Sigmoid colon (tissue), 7 donors: Measurements from ENCODE around the gene NR2F1. TPM values are rescaled to one million over a fixed set of nuclear protein-coding genes. Genes with fewer than 3 reads are reported as not detected.

Source experiments
- DNase-seq: peaks from one replicate; pipeline ENCODE4 v3.0.0-alpha.2; 2019
- H3K27ac ChIP-seq, 4 donors: fragments of 200-600 bp; sonication (generic); one replicate each; pipeline ENCODE4 v1.5.1; 2016 to 2019; ENCODE audit warnings: mild to moderate bottlenecking in 1 of 4
- H3K27me3 ChIP-seq, 3 donors: fragments of 200-600 bp; sonication (generic); one replicate each; pipeline ENCODE4 v1.5.1; 2019; ENCODE audit warnings: mild to moderate bottlenecking in 1 of 3
- H3K36me3 ChIP-seq, 4 donors: fragments of 200-600 bp; sonication (generic); one replicate each; pipeline ENCODE4 v1.5.1; 2016 to 2019
- H3K4me1 ChIP-seq, 4 donors: fragments of 200-600 bp; sonication (generic); one replicate each; pipeline ENCODE4 v1.5.1; 2017 to 2019
- H3K4me3 ChIP-seq, 4 donors: fragments of 200-600 bp; sonication (generic); one replicate each; pipeline ENCODE4 v1.5.1; 2017 to 2019; ENCODE audit warnings: mild to moderate bottlenecking in 2 of 4, moderate library complexity in 1 of 4
- H3K9me3 ChIP-seq, 4 donors: fragments of 200-600 bp in 3 of 4; sonication (generic) in 3 of 4; one replicate each; pipeline versions ENCODE4 v1.5.1 to v1.6.1; 2013 to 2019
- CTCF ChIP-seq, 4 experiments: fragments of 450-650 bp in 3 of 4; fragments of 200-600 bp in 1 of 4; IDR thresholded peaks; one replicate each; pipeline ENCODE4 v1.5.1; 2016 to 2019; ENCODE audit warnings: antibody characterized with exemption in 4 of 4, mild to moderate bottlenecking in 3 of 4, moderate library complexity in 2 of 4
- EP300 ChIP-seq, 4 donors: sonication (generic); formaldehyde crosslinking; IDR thresholded peaks; one replicate each; pipeline ENCODE4 v1.6.1; 2017; ENCODE audit warnings: antibody characterized with exemption in 4 of 4
- POLR2A ChIP-seq, 2 donors: fragments of 450-650 bp; IDR thresholded peaks; one replicate each; pipeline ENCODE4 v1.6.1; 2016; ENCODE audit warnings: antibody characterized with exemption in 2 of 2, mild to moderate bottlenecking in 2 of 2, moderate library complexity in 2 of 2
- POLR2AphosphoS5 ChIP-seq, 4 donors: sonication (generic); formaldehyde crosslinking; IDR thresholded peaks; one replicate each; pipeline ENCODE4 v1.6.1; 2017; ENCODE audit warnings: antibody characterized with exemption in 4 of 4
- WGBS, 2 donors: extraction: QIAGEN DNeasy Blood & Tissue Kit; methylation state at CpG; one replicate each; pipeline ENCODE4 v1.1.7; 2013; 5-methylcytosine and 5-hydroxymethylcytosine counted together
- intact Hi-C: fragments of 100-400 bp; cut with DNase I; formaldehyde crosslinking; loops from one replicate; pipeline ENCODE4 v1.15.1; 2023
- polyA plus RNA-seq, 3 donors: library from polyadenylated mRNA; stranded (reverse); fragments of 200-250 nt; gene quantifications; one replicate each; pipeline ENCODE4 v1.2.3, GENCODE V29; 2013
- total RNA-seq, 4 donors: library from RNA; depleted of rRNA; stranded (reverse); fragments of >200 nt; gene quantifications; one replicate each; pipeline ENCODE4 v1.1.0, GENCODE V29; 2016
- donor health status: healthy with polysubstance abuse.
- donor health status: Bipolar disorder and iron deficiency.
- donor health status: healthy.

NR2F1 gene
- total and polyA plus RNA-seq, 7 donors = 1.4 to 24.1 (median 16.3) TPM

- intact Hi-C loops = no loop called here
These were observed 13.3 kb downstream of the NR2F1 start for GRCh38 chr5:93596310-93596675.

GRCh38 chr5:93596676-93597490 is 13.9 kb downstream of the NR2F1 start:
- no peaks in the 10 kb centered on the region for H3K4me1 ChIP-seq
- WGBS, 2 donors = 13 to 27% methylated on average over 40 of the region's 40 CpGs
- no peak for DNase-seq
- peaks cover 0 to 80% (median 6%) of the 10 kb centered on the region in 3 donors for H3K27me3 ChIP-seq
- intact Hi-C loops = no loop called here
- peaks cover 0 to 8% (median 0%) of the 10 kb centered on the region in 4 donors for H3K36me3 ChIP-seq
- peak overlapping the region in 1 of 4 donors; percentile 80 for H3K27ac ChIP-seq
- no peaks in the 10 kb centered on the region for H3K9me3 ChIP-seq
- no peak overlapping the region for H3K4me3 ChIP-seq
- no peak for TF ChIP-seq CTCF (IDR thresholded peaks at IDR 0.05)
- no peak for TF ChIP-seq POLR2AphosphoS5 (IDR thresholded peaks at IDR 0.05)
- TF ChIP-seq EP300 (IDR thresholded peaks at IDR 0.05) = no peak
- no peak for TF ChIP-seq POLR2A (IDR thresholded peaks at IDR 0.05)

More at GRCh38 chr5:93596310-93596675, 13.3 kb downstream of the NR2F1 start:
- Histone ChIP-seq H3K9me3 (no peaks in the 10 kb centered on the region), H3K27me3 (peaks cover 0 to 74% (median 6%) of the 10 kb centered on the region in 3 donors), H3K4me1 (no peaks in the 10 kb centered on the region), H3K36me3 (peaks cover 0 to 8% (median 0%) of the 10 kb centered on the region in 4 donors), H3K27ac (no peak overlapping the region), H3K4me3 (no peak overlapping the region)
- no peak for TF ChIP-seq EP300 (IDR thresholded peaks at IDR 0.05)
- no peak for TF ChIP-seq POLR2A (IDR thresholded peaks at IDR 0.05)
- TF ChIP-seq POLR2AphosphoS5 (IDR thresholded peaks at IDR 0.05) = no peak
- no peak for TF ChIP-seq CTCF (IDR thresholded peaks at IDR 0.05)
- DNase-seq = no peak
- 17 to 31% methylated on average over 14 of the region's 14 CpGs for WGBS, 2 donors

GRCh38 chr5:93598091-93599000 is 15.3 kb downstream of the NR2F1 start:
- no peak overlapping the region for H3K4me3 ChIP-seq
- WGBS, 2 donors = 15 to 28% methylated on average over 28 of the region's 28 CpGs
- H3K9me3 ChIP-seq = no peaks in the 10 kb centered on the region
- peaks cover 0 to 8% (median 0%) of the 10 kb centered on the region in 4 donors for H3K36me3 ChIP-seq
- H3K27ac ChIP-seq = peak overlapping the region in 1 of 4 donors; percentile 80
- intact Hi-C loops = no loop called here
- no peak for TF ChIP-seq POLR2A (IDR thresholded peaks at IDR 0.05)
- TF ChIP-seq EP300 (IDR thresholded peaks at IDR 0.05) = no peak
- TF ChIP-seq CTCF (IDR thresholded peaks at IDR 0.05) = no peak
- TF ChIP-seq POLR2AphosphoS5 (IDR thresholded peaks at IDR 0.05) = no peak
- DNase-seq = no peak
- H3K4me1 ChIP-seq = no peaks in the 10 kb centered on the region
- H3K27me3 ChIP-seq = peaks cover 0 to 93% (median 10%) of the 10 kb centered on the region in 3 donors

- Histone ChIP-seq H3K9me3 (no peaks in the 10 kb centered on the region), H3K4me1 (peaks cover 0 to 3% (median 2%) of the 10 kb centered on the region in 4 donors), H3K27me3 (peaks cover 3 to 93% (median 16%) of the 10 kb centered on the region in 3 donors), H3K27ac (peak overlapping the region in 1 of 4 donors; percentile 80), H3K36me3 (peaks cover 0 to 8% (median 0%) of the 10 kb centered on the region in 4 donors), H3K4me3 (no peak overlapping the region)
- 15 to 24% methylated on average over 5 of the region's 5 CpGs for WGBS, 2 donors
- intact Hi-C loops = no loop called here
- no peak for TF ChIP-seq POLR2A (IDR thresholded peaks at IDR 0.05)
- no peak for TF ChIP-seq EP300 (IDR thresholded peaks at IDR 0.05)
- no peak for TF ChIP-seq CTCF (IDR thresholded peaks at IDR 0.05)
- no peak for TF ChIP-seq POLR2AphosphoS5 (IDR thresholded peaks at IDR 0.05)
- DNase-seq = no peak
These were observed 16.0 kb downstream of the NR2F1 start for GRCh38 chr5:93599001-93599379.
